ENCODE results near the gene SCAPER. TPM values are rescaled to one million over a fixed set of nuclear protein-coding genes. Genes with fewer than 3 reads are reported as not detected.

SCAPER gene
- total RNA-seq, 2 experiments from 2014 or later = 10.4 to 22.3 TPM

GRCh38 chr15:76945494-76946093, 40.5 kb upstream of the SCAPER start:
- no peak for DNase-seq (ENCODE audit: low spot score)
- Histone ChIP-seq H3K4me1 (ENCODE audit: insufficient read depth, low read length, poor library complexity, severe bottlenecking) (peaks cover 20% of the 10 kb centered on the region), H3K9me2 (ENCODE audit: insufficient read depth, low read length) (no peaks in the 10 kb centered on the region), H3K36me3 (ENCODE audit: insufficient read depth, low read length) (peaks cover 46% of the 10 kb centered on the region), H3K79me2 (ENCODE audit: insufficient read depth, low read depth, low read length) (no peaks in the 10 kb centered on the region), H2AFZ (ENCODE audit: low read length) (no peak overlapping the region), H3K4me3 (ENCODE audit: low read depth, low read length, poor library complexity, severe bottlenecking) (no peak overlapping the region), H3K4me2 (ENCODE audit: low read length) (no peak overlapping the region), H3K27ac (ENCODE audit: low read depth, low read length, poor library complexity, severe bottlenecking) (no peak overlapping the region), H3K9me3 (ENCODE audit: low read length) (peaks cover 3% of the 10 kb centered on the region; the same call in 1 of the 2 replicates), H4K20me1 (ENCODE audit: insufficient read depth, low read length) (no peaks in the 10 kb centered on the region)
- TF ChIP-seq CTCF (conservative IDR thresholded peaks at IDR 0.05; ENCODE audit: low read length) (no peak), EZH2phosphoT487 (IDR thresholded peaks at IDR 0.05; ENCODE audit: borderline replicate concordance, low read depth, low read length) (no peak)
- intact Hi-C loops (cut with micrococcal nuclease; ENCODE audit: unreplicated experiment) = no loop called here
- no TSS peak for BruUV-seq (replicated peaks)
- ChIA-PET CTCF (ENCODE audit: unreplicated experiment) (no interaction called here), POLR2A (interaction anchor here (0.7 to 1.2 kb wide), 3 partner anchors 10 to 40 kb away, joined by 3 to 9 read pairs (median 3); partner anchors contain the start of gene SCAPER)

- no peak for DNase-seq (ENCODE audit: low spot score)
- POLR2A ChIA-PET = interaction anchor here (0.5 to 1.6 kb wide), 5 partner anchors 9 to 35 kb away, joined by 3 to 8 read pairs (median 4); no protein-coding TSS in a partner anchor
Observed at GRCh38 chr15:76942331-76942730, 37.2 kb upstream of the SCAPER start.

More at GRCh38 chr15:76942331-76942730, 37.2 kb upstream of the SCAPER start:
- H4K20me1 ChIP-seq (ENCODE audit: insufficient read depth, low read length) = no peaks in the 10 kb centered on the region
- H3K79me2 ChIP-seq (ENCODE audit: insufficient read depth, low read depth, low read length) = no peaks in the 10 kb centered on the region
- H3K4me3 ChIP-seq (ENCODE audit: low read depth, low read length, poor library complexity, severe bottlenecking) = no peak overlapping the region
- BruUV-seq (replicated peaks) = no TSS peak
- H3K9me2 ChIP-seq (ENCODE audit: insufficient read depth, low read length) = no peaks in the 10 kb centered on the region
- H2AFZ ChIP-seq (ENCODE audit: low read length) = no peak overlapping the region
- TF ChIP-seq EZH2phosphoT487 (IDR thresholded peaks at IDR 0.05; ENCODE audit: borderline replicate concordance, low read depth, low read length) (no peak), CTCF (conservative IDR thresholded peaks at IDR 0.05; ENCODE audit: low read length) (no peak)
- H3K36me3 ChIP-seq (ENCODE audit: insufficient read depth, low read length) = peaks cover 39% of the 10 kb centered on the region
- no peak overlapping the region for H3K27ac ChIP-seq (ENCODE audit: low read depth, low read length, poor library complexity, severe bottlenecking)
- H3K4me2 ChIP-seq (ENCODE audit: low read length) = no peak overlapping the region
- CTCF ChIA-PET (ENCODE audit: unreplicated experiment) = no interaction called here
- H3K9me3 ChIP-seq (ENCODE audit: low read length) = no peaks in the 10 kb centered on the region
- intact Hi-C loops (cut with micrococcal nuclease; ENCODE audit: unreplicated experiment) = no loop called here
- H3K4me1 ChIP-seq (ENCODE audit: insufficient read depth, low read length, poor library complexity, severe bottlenecking) = peaks cover 8% of the 10 kb centered on the region

Data from OCI-LY7 (cell line).